Liver (tissue), 9 donors: Measurements from ENCODE around the gene SH2D3C. TPM values are rescaled to one million over a fixed set of nuclear protein-coding genes. Genes with fewer than 3 reads are reported as not detected.
A peak's percentile ranks its signal among the peaks of the same experiment; 100 is the strongest.

Experiments used
- DNase-seq: peaks from one replicate; pipeline ENCODE4 v3.0.0-alpha.2; 2017; ENCODE audit warnings: low spot score
- H3K27ac ChIP-seq, 2 donors: one replicate each; pipeline ENCODE4 v1.7.0; 2013; ENCODE audit warnings: inconsistent platforms in 2 of 2, low read length in 2 of 2, control low read depth in 1 of 2, low read depth in 1 of 2, mild to moderate bottlenecking in 1 of 2
- H3K27me3 ChIP-seq, 4 donors: one replicate each; pipeline versions ENCODE4 v1.6.1 to v1.7.0; 2013; ENCODE audit warnings: low read length in 3 of 4, inconsistent platforms in 1 of 4, mild to moderate bottlenecking in 1 of 4, moderate library complexity in 1 of 4; ENCODE audit not compliant: control insufficient read depth in 4 of 4, insufficient read depth in 4 of 4
- H3K36me3 ChIP-seq, 4 donors: one replicate each; pipeline versions ENCODE4 v1.6.1 to v1.7.0; 2013; ENCODE audit warnings: low read length in 3 of 4, mild to moderate bottlenecking in 3 of 4, low read depth in 1 of 4, moderate library complexity in 1 of 4; ENCODE audit not compliant: control insufficient read depth in 4 of 4, insufficient read depth in 3 of 4
- H3K4me1 ChIP-seq, 4 donors: one replicate each; pipeline versions ENCODE4 v1.6.1 to v1.7.0; 2013; ENCODE audit warnings: low read length in 3 of 4, mild to moderate bottlenecking in 3 of 4, moderate library complexity in 1 of 4; ENCODE audit not compliant: control insufficient read depth in 4 of 4, insufficient read depth in 4 of 4
- H3K4me3 ChIP-seq, 3 donors: one replicate each; pipeline versions ENCODE4 v1.6.1 to v1.7.0; 2013; ENCODE audit warnings: low read length in 3 of 3, control low read depth in 1 of 3, low read depth in 1 of 3, mild to moderate bottlenecking in 1 of 3
- H3K9ac ChIP-seq, 2 donors: one replicate each; pipeline ENCODE4 v1.7.0; 2013; ENCODE audit warnings: low read length in 2 of 2, mild to moderate bottlenecking in 2 of 2, moderate library complexity in 2 of 2, control low read depth in 1 of 2, low read depth in 1 of 2
- H3K9me3 ChIP-seq, 4 donors: one replicate each; pipeline versions ENCODE4 v1.6.1 to v1.7.0; 2013; ENCODE audit warnings: low read length in 3 of 4; ENCODE audit not compliant: control insufficient read depth in 4 of 4
- EGR1 ChIP-seq, 2 donors: IDR thresholded peaks; 2 replicates each; pipeline ENCODE4 v1.6.1; 2016 to 2018; ENCODE audit warnings: antibody characterized with exemption in 2 of 2, low read depth in 2 of 2
- FOXA1 ChIP-seq: IDR thresholded peaks from 2 replicates; pipeline ENCODE4 v1.6.1; 2016; ENCODE audit warnings: antibody characterized with exemption
- HNF4A ChIP-seq, 2 donors: conservative IDR thresholded peaks; 2 replicates each; pipeline ENCODE4 v1.6.1; 2016; ENCODE audit warnings: antibody characterized with exemption in 2 of 2, mild to moderate bottlenecking in 2 of 2
- HNF4G ChIP-seq: IDR thresholded peaks from 2 replicates; pipeline ENCODE4 v1.6.1; 2016; ENCODE audit warnings: antibody characterized with exemption
- JUND ChIP-seq, 2 donors: IDR thresholded peaks; 2 replicates each; pipeline ENCODE4 v1.6.1; 2016; ENCODE audit warnings: antibody characterized with exemption in 2 of 2
- NR2F2 ChIP-seq: IDR thresholded peaks from 2 replicates; pipeline ENCODE4 v1.6.1; 2016; ENCODE audit warnings: antibody characterized with exemption
- RAD21 ChIP-seq, 2 donors: IDR thresholded peaks; 2 replicates each; pipeline ENCODE4 v1.6.1; 2016; ENCODE audit warnings: antibody characterized with exemption in 2 of 2, mild to moderate bottlenecking in 2 of 2
- RXRA ChIP-seq, 2 donors: IDR thresholded peaks; 2 replicates each; pipeline ENCODE4 v1.6.1; 2017 to 2018; ENCODE audit warnings: antibody characterized with exemption in 2 of 2, mild to moderate bottlenecking in 1 of 2
- TAF1 ChIP-seq: conservative IDR thresholded peaks from 2 replicates; pipeline ENCODE4 v1.6.1; 2016; ENCODE audit warnings: antibody characterized with exemption, mild to moderate bottlenecking
- YY1 ChIP-seq: IDR thresholded peaks from 2 replicates; pipeline ENCODE4 v1.6.1; 2016; ENCODE audit warnings: antibody characterized with exemption, mild to moderate bottlenecking
- WGBS: extraction: QIAGEN DNeasy Blood & Tissue Kit; methylation state at CpG from one replicate; pipeline ENCODE4 v1.1.7; 2013; 5-methylcytosine and 5-hydroxymethylcytosine counted together
- polyA plus RNA-seq, 2 donors: library from polyadenylated mRNA; stranded (reverse) in 1 of 2; unstranded in 1 of 2; fragments of 200-250 nt in 1 of 2; fragments of >200 nt in 1 of 2; fragmentation: Nextera tagmentation in 1 of 2; extraction: Ambion mirVana in 1 of 2; gene quantifications; one replicate each; pipeline versions ENCODE4 v1.2.1 to v1.2.3, GENCODE V29; 2013 to 2015
- total RNA-seq, 2 donors: library from RNA; depleted of rRNA; stranded (reverse); fragments of >200 nt; gene quantifications; one replicate each; pipeline ENCODE4 v1.2.3, GENCODE V29; 2014
- TF ChIP-seq, protein P1 (sequence below): fragments of 150-350 bp; IDR thresholded peaks from 2 replicates; pipeline ENCODE4 v1.5.1; 2017; ENCODE audit warnings: improper control_type of control experiment, low read depth, low read length; ENCODE audit not compliant: missing input control
- TF ChIP-seq, protein P2 (sequence below): IDR thresholded peaks from 2 replicates; pipeline ENCODE4 v1.6.1; 2016; ENCODE audit warnings: antibody characterized with exemption, mild to moderate bottlenecking
- TF ChIP-seq, protein P3 (sequence below): IDR thresholded peaks from 2 replicates; pipeline ENCODE4 v1.6.1; 2016; ENCODE audit warnings: antibody characterized with exemption
- TF ChIP-seq, protein P4 (sequence below): IDR thresholded peaks from 2 replicates; pipeline ENCODE4 v1.6.1; 2016; ENCODE audit warnings: antibody characterized with exemption
- TF ChIP-seq, protein P5 (sequence below): IDR thresholded peaks from 2 replicates; pipeline ENCODE4 v1.6.1; 2016; ENCODE audit warnings: antibody characterized with exemption
- donor health status: healthy.
- donor health status: healthy.
- donor health status: healthy.
- donor health status: healthy.
- donor health status: healthy.

The SH2D3C gene
- total and polyA plus RNA-seq, 4 donors: 2.2 to 5.1 (median 3.9) TPM

DNA sequence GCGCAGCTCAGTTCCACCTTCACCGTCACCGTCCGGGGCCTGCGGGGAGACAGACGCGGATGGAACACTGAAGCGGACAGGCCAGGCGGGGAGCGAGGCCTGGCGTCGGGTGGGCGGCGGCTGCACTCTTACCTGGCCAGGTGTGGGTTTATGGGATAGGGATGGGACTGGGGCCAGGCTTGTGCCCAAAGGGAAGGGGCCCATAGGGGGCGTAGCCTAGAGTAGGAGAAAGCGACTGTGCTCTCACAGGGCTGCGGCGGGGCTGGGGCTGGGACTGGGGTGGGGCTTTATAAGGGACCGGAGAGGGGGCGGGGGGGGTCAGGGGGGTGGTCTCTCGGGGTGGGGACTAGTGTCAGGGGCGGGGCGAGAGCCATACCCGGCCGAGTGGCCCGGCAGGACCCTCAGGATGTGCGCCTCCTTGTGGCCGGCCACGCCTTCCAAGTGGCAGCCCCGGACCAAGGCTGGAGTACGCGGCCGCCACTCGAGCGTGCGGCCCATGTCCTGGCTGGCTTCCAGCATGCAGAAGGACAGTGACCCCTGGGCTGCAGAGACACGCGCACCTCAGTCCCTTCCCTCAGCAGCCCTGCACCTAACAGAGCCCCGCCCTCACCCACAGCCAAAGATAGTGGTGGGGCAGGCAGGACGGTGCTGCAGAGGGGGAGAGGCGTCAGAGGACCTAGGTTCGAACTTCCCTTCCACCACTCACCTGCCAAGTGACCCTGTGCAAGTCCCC, 47.0 kb upstream of the SH2D3C start:
- DNase-seq: peak; percentile 79
- H3K4me3 ChIP-seq: no peak overlapping the region
- H3K36me3 ChIP-seq: peaks cover 0 to 4% (median under 1%) of the 10 kb centered on the region in 4 donors
- TF ChIP-seq YY1: peak; percentile 16
- TF ChIP-seq NR2F2: peak; percentile 20
- TF ChIP-seq, protein P1, sequence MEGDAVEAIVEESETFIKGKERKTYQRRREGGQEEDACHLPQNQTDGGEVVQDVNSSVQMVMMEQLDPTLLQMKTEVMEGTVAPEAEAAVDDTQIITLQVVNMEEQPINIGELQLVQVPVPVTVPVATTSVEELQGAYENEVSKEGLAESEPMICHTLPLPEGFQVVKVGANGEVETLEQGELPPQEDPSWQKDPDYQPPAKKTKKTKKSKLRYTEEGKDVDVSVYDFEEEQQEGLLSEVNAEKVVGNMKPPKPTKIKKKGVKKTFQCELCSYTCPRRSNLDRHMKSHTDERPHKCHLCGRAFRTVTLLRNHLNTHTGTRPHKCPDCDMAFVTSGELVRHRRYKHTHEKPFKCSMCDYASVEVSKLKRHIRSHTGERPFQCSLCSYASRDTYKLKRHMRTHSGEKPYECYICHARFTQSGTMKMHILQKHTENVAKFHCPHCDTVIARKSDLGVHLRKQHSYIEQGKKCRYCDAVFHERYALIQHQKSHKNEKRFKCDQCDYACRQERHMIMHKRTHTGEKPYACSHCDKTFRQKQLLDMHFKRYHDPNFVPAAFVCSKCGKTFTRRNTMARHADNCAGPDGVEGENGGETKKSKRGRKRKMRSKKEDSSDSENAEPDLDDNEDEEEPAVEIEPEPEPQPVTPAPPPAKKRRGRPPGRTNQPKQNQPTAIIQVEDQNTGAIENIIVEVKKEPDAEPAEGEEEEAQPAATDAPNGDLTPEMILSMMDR: peak; percentile 36
- no peak for TF ChIP-seq FOXA1
- TF ChIP-seq, protein P2, sequence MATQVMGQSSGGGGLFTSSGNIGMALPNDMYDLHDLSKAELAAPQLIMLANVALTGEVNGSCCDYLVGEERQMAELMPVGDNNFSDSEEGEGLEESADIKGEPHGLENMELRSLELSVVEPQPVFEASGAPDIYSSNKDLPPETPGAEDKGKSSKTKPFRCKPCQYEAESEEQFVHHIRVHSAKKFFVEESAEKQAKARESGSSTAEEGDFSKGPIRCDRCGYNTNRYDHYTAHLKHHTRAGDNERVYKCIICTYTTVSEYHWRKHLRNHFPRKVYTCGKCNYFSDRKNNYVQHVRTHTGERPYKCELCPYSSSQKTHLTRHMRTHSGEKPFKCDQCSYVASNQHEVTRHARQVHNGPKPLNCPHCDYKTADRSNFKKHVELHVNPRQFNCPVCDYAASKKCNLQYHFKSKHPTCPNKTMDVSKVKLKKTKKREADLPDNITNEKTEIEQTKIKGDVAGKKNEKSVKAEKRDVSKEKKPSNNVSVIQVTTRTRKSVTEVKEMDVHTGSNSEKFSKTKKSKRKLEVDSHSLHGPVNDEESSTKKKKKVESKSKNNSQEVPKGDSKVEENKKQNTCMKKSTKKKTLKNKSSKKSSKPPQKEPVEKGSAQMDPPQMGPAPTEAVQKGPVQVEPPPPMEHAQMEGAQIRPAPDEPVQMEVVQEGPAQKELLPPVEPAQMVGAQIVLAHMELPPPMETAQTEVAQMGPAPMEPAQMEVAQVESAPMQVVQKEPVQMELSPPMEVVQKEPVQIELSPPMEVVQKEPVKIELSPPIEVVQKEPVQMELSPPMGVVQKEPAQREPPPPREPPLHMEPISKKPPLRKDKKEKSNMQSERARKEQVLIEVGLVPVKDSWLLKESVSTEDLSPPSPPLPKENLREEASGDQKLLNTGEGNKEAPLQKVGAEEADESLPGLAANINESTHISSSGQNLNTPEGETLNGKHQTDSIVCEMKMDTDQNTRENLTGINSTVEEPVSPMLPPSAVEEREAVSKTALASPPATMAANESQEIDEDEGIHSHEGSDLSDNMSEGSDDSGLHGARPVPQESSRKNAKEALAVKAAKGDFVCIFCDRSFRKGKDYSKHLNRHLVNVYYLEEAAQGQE: no peak
- peak; percentile 17 to 21 for TF ChIP-seq HNF4A (conservative IDR thresholded peaks at IDR 0.05)
- peak; percentile 6 to 67 for TF ChIP-seq RAD21 (IDR thresholded peaks at IDR 0.05)
- peak; percentile 69 to 86 for TF ChIP-seq RXRA (IDR thresholded peaks at IDR 0.05)
- TF ChIP-seq JUND (IDR thresholded peaks at IDR 0.05): no peak
- TF ChIP-seq, protein P3, sequence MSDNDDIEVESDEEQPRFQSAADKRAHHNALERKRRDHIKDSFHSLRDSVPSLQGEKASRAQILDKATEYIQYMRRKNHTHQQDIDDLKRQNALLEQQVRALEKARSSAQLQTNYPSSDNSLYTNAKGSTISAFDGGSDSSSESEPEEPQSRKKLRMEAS: no peak
- TF ChIP-seq, protein P4, sequence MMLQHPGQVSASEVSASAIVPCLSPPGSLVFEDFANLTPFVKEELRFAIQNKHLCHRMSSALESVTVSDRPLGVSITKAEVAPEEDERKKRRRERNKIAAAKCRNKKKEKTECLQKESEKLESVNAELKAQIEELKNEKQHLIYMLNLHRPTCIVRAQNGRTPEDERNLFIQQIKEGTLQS: no peak
- H3K27me3 ChIP-seq: no peaks in the 10 kb centered on the region
- peaks cover 8 to 21% (median 14%) of the 10 kb centered on the region in 4 donors for H3K4me1 ChIP-seq
- H3K9me3 ChIP-seq: no peaks in the 10 kb centered on the region
- H3K27ac ChIP-seq: no peak overlapping the region
- H3K9ac ChIP-seq: no peak overlapping the region
- 36% methylated on average over 42 of the region's 42 CpGs for WGBS

DNA sequence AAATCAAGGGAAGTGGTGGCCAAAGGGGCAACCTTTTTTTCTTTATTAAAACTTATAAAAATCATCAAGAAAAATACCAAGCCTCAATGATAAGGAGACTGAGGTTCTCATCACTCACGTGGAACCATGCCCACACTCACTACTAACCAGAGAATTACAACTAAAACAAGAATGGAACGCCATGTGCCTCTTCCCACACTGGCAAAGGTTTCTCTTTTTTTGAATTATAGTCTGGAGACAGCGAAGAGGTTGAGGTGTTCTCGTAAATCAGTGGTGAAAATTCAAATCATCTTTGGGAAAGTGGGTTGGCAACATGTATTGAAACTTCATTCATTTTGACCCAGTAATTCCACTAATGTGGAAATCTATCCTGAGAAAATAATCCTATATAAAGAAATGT, 43.6 kb upstream of the SH2D3C start:
- Histone ChIP-seq H3K27ac (no peak overlapping the region), H3K27me3 (no peaks in the 10 kb centered on the region), H3K4me1 (peaks cover 3 to 14% (median 9%) of the 10 kb centered on the region in 4 donors), H3K9ac (no peak overlapping the region), H3K9me3 (no peaks in the 10 kb centered on the region), H3K36me3 (peaks cover 0 to 20% (median 4%) of the 10 kb centered on the region in 4 donors), H3K4me3 (no peak overlapping the region)
- DNase-seq: no peak
- 90% methylated on average over 4 of the region's 4 CpGs for WGBS
- TF ChIP-seq, protein P1: no peak
- TF ChIP-seq HNF4A (conservative IDR thresholded peaks at IDR 0.05) (no peak), EGR1 (IDR thresholded peaks at IDR 0.05; ENCODE audit: low read depth in 2 of 2) (no peak), RXRA (IDR thresholded peaks at IDR 0.05) (no peak), TAF1 (no peak), YY1 (no peak), JUND (IDR thresholded peaks at IDR 0.05) (no peak), RAD21 (IDR thresholded peaks at IDR 0.05) (no peak), HNF4G (no peak), FOXA1 (no peak)
- TF ChIP-seq, protein P5, sequence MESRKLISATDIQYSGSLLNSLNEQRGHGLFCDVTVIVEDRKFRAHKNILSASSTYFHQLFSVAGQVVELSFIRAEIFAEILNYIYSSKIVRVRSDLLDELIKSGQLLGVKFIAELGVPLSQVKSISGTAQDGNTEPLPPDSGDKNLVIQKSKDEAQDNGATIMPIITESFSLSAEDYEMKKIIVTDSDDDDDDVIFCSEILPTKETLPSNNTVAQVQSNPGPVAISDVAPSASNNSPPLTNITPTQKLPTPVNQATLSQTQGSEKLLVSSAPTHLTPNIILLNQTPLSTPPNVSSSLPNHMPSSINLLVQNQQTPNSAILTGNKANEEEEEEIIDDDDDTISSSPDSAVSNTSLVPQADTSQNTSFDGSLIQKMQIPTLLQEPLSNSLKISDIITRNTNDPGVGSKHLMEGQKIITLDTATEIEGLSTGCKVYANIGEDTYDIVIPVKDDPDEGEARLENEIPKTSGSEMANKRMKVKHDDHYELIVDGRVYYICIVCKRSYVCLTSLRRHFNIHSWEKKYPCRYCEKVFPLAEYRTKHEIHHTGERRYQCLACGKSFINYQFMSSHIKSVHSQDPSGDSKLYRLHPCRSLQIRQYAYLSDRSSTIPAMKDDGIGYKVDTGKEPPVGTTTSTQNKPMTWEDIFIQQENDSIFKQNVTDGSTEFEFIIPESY: no peak
- TF ChIP-seq, protein P3: no peak
- TF ChIP-seq, protein P2: no peak
